Kidney epithelial cell (primary cell): Measurements from ENCODE around the gene DNMBP. TPM values are rescaled to one million over a fixed set of nuclear protein-coding genes. Genes with fewer than 3 reads are reported as not detected.
A peak's percentile ranks its signal among the peaks of the same experiment; 100 is the strongest.

ENCODE experiments used
- DNase-seq: peaks from one replicate; pipeline ENCODE4 v3.0.0-alpha.2; 2010; ENCODE audit warnings: low read depth
- H3K27me3 ChIP-seq: 2 replicates; pipeline ENCODE4 v1.6.0; 2011; ENCODE audit warnings: low read length; ENCODE audit not compliant: control insufficient read depth, insufficient read depth
- H3K36me3 ChIP-seq: 2 replicates; pipeline ENCODE4 v1.5.1; 2011; ENCODE audit warnings: low read length; ENCODE audit not compliant: control insufficient read depth, insufficient read depth
- H3K4me3 ChIP-seq: 2 replicates; pipeline ENCODE4 v1.5.1; 2011; ENCODE audit warnings: low read depth, mild to moderate bottlenecking, control low read depth, low read length
- CTCF ChIP-seq: IDR thresholded peaks from 2 replicates; pipeline ENCODE4 v1.5.1; 2011; ENCODE audit warnings: mild to moderate bottlenecking, moderate library complexity, low read length, control low read depth, inconsistent platforms; ENCODE audit not compliant: insufficient read depth, poor library complexity, severe bottlenecking
- total RNA-seq: library from RNA; depleted of rRNA; stranded (reverse); fragments of >200 nt; gene quantifications from 2 replicates; pipeline ENCODE4 v1.2.3, GENCODE V29; 2015

Gene DNMBP
- total RNA-seq, 1 donor from 2014 or later, result 15.3 TPM

DNA sequence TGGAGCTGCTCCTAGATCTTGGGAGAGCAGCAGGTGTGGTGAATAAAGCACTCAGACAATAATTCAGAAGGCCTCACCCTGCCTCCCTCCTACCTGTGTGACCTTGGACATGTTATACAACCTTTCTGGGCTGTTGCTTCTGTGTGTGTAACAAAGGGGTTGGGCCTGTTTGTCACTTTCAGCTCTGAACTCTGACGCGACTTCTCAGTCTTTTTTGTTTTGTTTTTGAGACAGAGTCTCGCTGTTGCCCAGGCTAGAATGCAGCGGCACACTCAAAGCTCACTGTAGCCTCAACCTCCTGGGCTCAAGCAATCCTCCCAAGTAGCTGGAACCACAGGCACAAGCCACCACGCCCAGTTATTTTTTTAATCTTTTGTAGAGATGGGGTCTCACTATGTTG lies 89.3 kb downstream of the DNMBP start:
- DNase-seq, result no peak
- TF ChIP-seq CTCF, result no peak
- H3K4me3 ChIP-seq, result no peak overlapping the region

DNA sequence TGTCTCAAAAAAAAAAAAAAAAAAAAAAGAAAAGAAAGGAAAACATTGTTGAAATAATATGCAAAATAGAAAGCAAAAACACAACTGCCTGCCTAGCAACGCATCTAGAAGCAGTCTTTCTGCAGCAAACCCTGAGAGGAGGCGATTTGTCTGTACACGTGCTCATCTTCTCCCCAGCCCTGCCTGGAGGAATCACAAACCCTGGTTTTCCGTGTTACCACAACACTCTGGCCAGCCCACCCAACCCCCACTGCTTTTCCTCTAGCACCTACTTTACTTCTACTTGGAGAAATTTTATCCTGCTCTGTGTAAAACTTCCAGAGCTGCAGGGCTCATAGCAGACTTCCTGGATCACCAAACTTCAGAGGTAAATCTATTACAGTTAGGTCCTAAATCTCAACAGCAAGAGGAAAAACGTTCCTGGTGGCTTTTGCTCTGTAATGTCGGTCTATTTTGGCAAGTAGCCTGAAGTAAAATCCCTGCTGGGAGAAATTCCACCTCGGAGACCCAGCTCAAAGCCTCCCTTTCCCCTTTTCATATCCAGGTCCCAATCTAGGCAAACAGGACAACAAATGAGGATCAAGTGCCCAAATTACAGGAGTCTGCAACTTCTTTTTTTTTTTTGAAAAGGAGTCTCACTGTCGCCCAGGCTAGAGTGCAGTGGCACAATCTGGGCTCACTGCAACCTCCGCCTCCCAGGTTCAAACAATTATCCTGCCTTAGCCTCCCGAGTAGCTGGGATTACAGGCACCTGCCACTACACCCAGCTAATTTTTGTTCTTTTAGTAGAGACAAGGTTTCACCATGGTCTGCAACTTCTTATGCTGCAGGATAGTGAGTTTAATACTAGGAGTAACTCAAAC lies 91.6 kb downstream of the DNMBP start:
- DNase-seq, result no peak
- Histone ChIP-seq H3K4me3 (peak overlapping the region; percentile 13), H3K36me3 (no peaks in the 10 kb centered on the region), H3K27me3 (no peaks in the 10 kb centered on the region)
- no peak for TF ChIP-seq CTCF

More for the DNA sequence above, 89.3 kb downstream of the DNMBP start:
- Histone ChIP-seq H3K36me3 (no peaks in the 10 kb centered on the region), H3K27me3 (no peaks in the 10 kb centered on the region)

DNA sequence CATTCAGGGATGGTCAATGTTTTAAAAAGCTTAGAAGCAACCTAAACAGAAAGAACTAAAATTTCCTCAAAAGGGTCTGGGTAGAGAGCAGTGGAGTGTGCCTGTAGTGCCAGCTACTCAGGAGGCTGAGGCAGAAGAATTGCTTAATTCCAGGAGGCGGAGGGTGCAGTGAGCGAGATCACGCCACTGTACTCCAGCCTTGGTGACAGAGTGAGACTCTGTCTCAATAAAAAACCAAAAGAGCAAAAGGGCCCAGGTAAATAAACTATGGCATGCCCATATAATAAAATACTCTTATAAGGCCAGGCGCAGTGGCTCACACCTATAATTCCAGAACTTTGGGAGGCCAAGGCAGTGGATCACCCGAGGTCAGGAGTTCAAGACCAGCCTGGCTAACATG lies 93.0 kb downstream of the DNMBP start:
- no peak for TF ChIP-seq CTCF
- no peak for DNase-seq
- H3K4me3 ChIP-seq, result no peak overlapping the region
- H3K27me3 ChIP-seq, result no peaks in the 10 kb centered on the region
- H3K36me3 ChIP-seq, result no peaks in the 10 kb centered on the region

DNA sequence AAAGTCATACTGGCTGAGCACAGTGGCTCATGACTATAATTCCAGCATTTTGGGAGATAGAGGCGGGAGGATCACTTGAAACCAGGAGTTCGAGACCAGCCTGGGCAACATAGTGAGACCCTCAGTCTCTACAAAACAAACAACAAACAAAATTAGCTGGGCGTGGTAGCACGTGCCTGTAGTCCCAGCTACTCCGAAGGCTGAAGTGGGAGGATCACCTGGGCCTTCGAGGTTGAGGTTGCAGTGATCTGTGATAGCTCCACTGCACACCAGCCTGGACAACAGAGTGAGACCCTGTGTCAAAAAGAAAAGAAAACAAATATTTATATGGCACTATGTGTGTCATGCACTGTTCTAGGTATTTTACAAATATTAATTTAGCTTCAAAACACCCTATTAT lies 94.3 kb downstream of the DNMBP start:
- Histone ChIP-seq H3K27me3 (no peaks in the 10 kb centered on the region), H3K4me3 (no peak overlapping the region), H3K36me3 (no peaks in the 10 kb centered on the region)
- TF ChIP-seq CTCF, result no peak
- DNase-seq, result no peak

- Histone ChIP-seq H3K4me3 (no peak overlapping the region), H3K36me3 (no peaks in the 10 kb centered on the region), H3K27me3 (no peaks in the 10 kb centered on the region)
- no peak for DNase-seq
- TF ChIP-seq CTCF, result no peak
Measured at GRCh38 chr10:99914236-99914635, 95.5 kb downstream of the DNMBP start.

- no peaks in the 10 kb centered on the region for H3K27me3 ChIP-seq
- no peaks in the 10 kb centered on the region for H3K36me3 ChIP-seq
- no peak for DNase-seq
- TF ChIP-seq CTCF, result peak; percentile 56
- H3K4me3 ChIP-seq, result peak overlapping the region; percentile 22
Measured at GRCh38 chr10:99913831-99914235, 95.9 kb downstream of the DNMBP start.
